Stimulated activated memory B cell treated with anti-CD40 and anti-IgM and Interleukin-4, amounts not matched to agents 10 μg/mL and 1 μg/mL and 100 μg/mL, for 72 hours (primary cell): Measurements from ENCODE around the gene TSPO.
A peak's percentile ranks its signal among the peaks of the same experiment; 100 is the strongest.

Source experiments
- ATAC-seq: fragments of 150-1000 bp; cut with Tn5 transposase; 2 replicates; pipeline ENCODE4 v1.10.0; 2021
- H3K27ac Mint-ChIP-seq: one replicate; pipeline ENCODE4 v1.8.0; 2022; ENCODE audit warnings: mild to moderate bottlenecking, mixed read lengths
- H3K27me3 Mint-ChIP-seq: one replicate; pipeline ENCODE4 v1.8.0; 2022; ENCODE audit warnings: mixed read lengths
- H3K36me3 Mint-ChIP-seq: one replicate; pipeline ENCODE4 v1.8.0; 2022; ENCODE audit warnings: mixed read lengths
- H3K4me1 Mint-ChIP-seq: one replicate; pipeline ENCODE4 v1.8.0; 2022; ENCODE audit warnings: mixed read lengths
- H3K4me3 Mint-ChIP-seq: one replicate; pipeline ENCODE4 v1.8.0; 2022; ENCODE audit warnings: mild to moderate bottlenecking, moderate library complexity, mixed read lengths
- H3K9me3 Mint-ChIP-seq: one replicate; pipeline ENCODE4 v1.8.0; 2022; ENCODE audit warnings: mixed read lengths

The TSPO gene

GRCh38 chr22:43174941-43175531, 23.7 kb downstream of the TSPO start:
- ATAC-seq: no peak
- Mint-ChIP-seq H3K9me3 (no peaks in the 10 kb centered on the region), H3K27me3 (no peaks in the 10 kb centered on the region), H3K27ac (no peak overlapping the region), H3K4me1 (no peaks in the 10 kb centered on the region), H3K4me3 (no peak overlapping the region), H3K36me3 (peaks cover 68% of the 10 kb centered on the region)

- H3K4me1 Mint-ChIP-seq: no peaks in the 10 kb centered on the region
- no peaks in the 10 kb centered on the region for H3K27me3 Mint-ChIP-seq
- no peak for ATAC-seq
- no peak overlapping the region for H3K27ac Mint-ChIP-seq
- no peaks in the 10 kb centered on the region for H3K9me3 Mint-ChIP-seq
- H3K36me3 Mint-ChIP-seq: peaks cover 68% of the 10 kb centered on the region
- no peak overlapping the region for H3K4me3 Mint-ChIP-seq
Observed at GRCh38 chr22:43176090-43176489, 24.7 kb downstream of the TSPO start.

GRCh38 chr22:43177479-43177878, 26.1 kb downstream of the TSPO start:
- Mint-ChIP-seq H3K27ac (no peak overlapping the region), H3K36me3 (peaks cover 68% of the 10 kb centered on the region), H3K4me1 (no peaks in the 10 kb centered on the region), H3K4me3 (no peak overlapping the region), H3K9me3 (no peaks in the 10 kb centered on the region), H3K27me3 (no peaks in the 10 kb centered on the region)
- no peak for ATAC-seq

GRCh38 chr22:43179146-43179910, 28.0 kb downstream of the TSPO start:
- no peaks in the 10 kb centered on the region for H3K27me3 Mint-ChIP-seq
- H3K27ac Mint-ChIP-seq: no peak overlapping the region
- no peak overlapping the region for H3K4me3 Mint-ChIP-seq
- H3K9me3 Mint-ChIP-seq: no peaks in the 10 kb centered on the region
- H3K36me3 Mint-ChIP-seq: peaks cover 60% of the 10 kb centered on the region
- peaks cover 4% of the 10 kb centered on the region for H3K4me1 Mint-ChIP-seq
- no peak for ATAC-seq

GRCh38 chr22:43179911-43180195, 28.5 kb downstream of the TSPO start:
- H3K4me3 Mint-ChIP-seq: no peak overlapping the region
- ATAC-seq: no peak
- peaks cover 7% of the 10 kb centered on the region for H3K4me1 Mint-ChIP-seq
- H3K36me3 Mint-ChIP-seq: peaks cover 61% of the 10 kb centered on the region
- no peaks in the 10 kb centered on the region for H3K27me3 Mint-ChIP-seq
- H3K9me3 Mint-ChIP-seq: no peaks in the 10 kb centered on the region
- H3K27ac Mint-ChIP-seq: no peak overlapping the region

- Mint-ChIP-seq H3K27me3 (no peaks in the 10 kb centered on the region), H3K27ac (no peak overlapping the region), H3K4me3 (no peak overlapping the region), H3K9me3 (no peaks in the 10 kb centered on the region), H3K36me3 (peaks cover 61% of the 10 kb centered on the region), H3K4me1 (peaks cover 15% of the 10 kb centered on the region)
- no peak for ATAC-seq
Observed at GRCh38 chr22:43180670-43181069, 29.3 kb downstream of the TSPO start.

GRCh38 chr22:43181321-43182076, 30.1 kb downstream of the TSPO start:
- Mint-ChIP-seq H3K9me3 (no peaks in the 10 kb centered on the region), H3K27me3 (no peaks in the 10 kb centered on the region), H3K4me1 (peaks cover 22% of the 10 kb centered on the region), H3K27ac (no peak overlapping the region), H3K36me3 (peaks cover 57% of the 10 kb centered on the region), H3K4me3 (no peak overlapping the region)
- ATAC-seq: no peak

GRCh38 chr22:43182118-43182517, 30.8 kb downstream of the TSPO start:
- Mint-ChIP-seq H3K9me3 (no peaks in the 10 kb centered on the region), H3K36me3 (peaks cover 51% of the 10 kb centered on the region), H3K4me1 (peaks cover 22% of the 10 kb centered on the region), H3K27ac (no peak overlapping the region), H3K4me3 (no peak overlapping the region), H3K27me3 (no peaks in the 10 kb centered on the region)
- ATAC-seq: no peak

GRCh38 chr22:43182726-43183125, 31.4 kb downstream of the TSPO start:
- no peaks in the 10 kb centered on the region for H3K27me3 Mint-ChIP-seq
- no peak overlapping the region for H3K4me3 Mint-ChIP-seq

GRCh38 chr22:43183496-43184277, 32.3 kb downstream of the TSPO start:
- Mint-ChIP-seq H3K9me3 (no peaks in the 10 kb centered on the region), H3K36me3 (peaks cover 42% of the 10 kb centered on the region), H3K27ac (no peak overlapping the region), H3K4me1 (peaks cover 26% of the 10 kb centered on the region), H3K4me3 (no peak overlapping the region), H3K27me3 (no peaks in the 10 kb centered on the region)
- ATAC-seq: no peak

More at GRCh38 chr22:43182726-43183125, 31.4 kb downstream of the TSPO start:
- H3K36me3 Mint-ChIP-seq: peaks cover 46% of the 10 kb centered on the region
- no peaks in the 10 kb centered on the region for H3K9me3 Mint-ChIP-seq
- no peak for ATAC-seq
- peaks cover 24% of the 10 kb centered on the region for H3K4me1 Mint-ChIP-seq
- no peak overlapping the region for H3K27ac Mint-ChIP-seq

- no peak overlapping the region for H3K27ac Mint-ChIP-seq
- H3K4me1 Mint-ChIP-seq: peaks cover 26% of the 10 kb centered on the region
- ATAC-seq: no peak
- no peaks in the 10 kb centered on the region for H3K27me3 Mint-ChIP-seq
- peak overlapping the region; percentile 75 for H3K4me3 Mint-ChIP-seq
- peaks cover 20% of the 10 kb centered on the region for H3K36me3 Mint-ChIP-seq
- no peaks in the 10 kb centered on the region for H3K9me3 Mint-ChIP-seq
Observed at GRCh38 chr22:43185860-43186261, 34.5 kb downstream of the TSPO start.

GRCh38 chr22:43186272-43187170, 35.2 kb downstream of the TSPO start, which contains the start of gene TTLL12:
Gene TTLL12, minus strand, starts transcription at chr22:43187134. Its CDS starts 65 bp downstream, at chr22:43187069.
- Mint-ChIP-seq H3K4me3 (peak within 1 kb of the TSS; percentile 83), H3K27me3 (no peaks in the 10 kb centered on the region), H3K36me3 (peaks cover 16% of the 10 kb centered on the region), H3K9me3 (peaks cover 4% of the 10 kb centered on the region), H3K27ac (peak within 1 kb of the TSS; percentile 96), H3K4me1 (peaks cover 26% of the 10 kb centered on the region)
- ATAC-seq: peak; percentile 76

GRCh38 chr22:43187171-43188099, 36.1 kb downstream of the TSPO start:
- peak overlapping the region; percentile 83 for H3K4me3 Mint-ChIP-seq
- ATAC-seq: peak; percentile 95
- peaks cover 26% of the 10 kb centered on the region for H3K4me1 Mint-ChIP-seq
- peak overlapping the region; percentile 96 for H3K27ac Mint-ChIP-seq
- H3K36me3 Mint-ChIP-seq: peaks cover 11% of the 10 kb centered on the region
- peaks cover 4% of the 10 kb centered on the region for H3K9me3 Mint-ChIP-seq
- H3K27me3 Mint-ChIP-seq: no peaks in the 10 kb centered on the region
